Measurements from ENCODE around the gene SMG7.

DNA sequence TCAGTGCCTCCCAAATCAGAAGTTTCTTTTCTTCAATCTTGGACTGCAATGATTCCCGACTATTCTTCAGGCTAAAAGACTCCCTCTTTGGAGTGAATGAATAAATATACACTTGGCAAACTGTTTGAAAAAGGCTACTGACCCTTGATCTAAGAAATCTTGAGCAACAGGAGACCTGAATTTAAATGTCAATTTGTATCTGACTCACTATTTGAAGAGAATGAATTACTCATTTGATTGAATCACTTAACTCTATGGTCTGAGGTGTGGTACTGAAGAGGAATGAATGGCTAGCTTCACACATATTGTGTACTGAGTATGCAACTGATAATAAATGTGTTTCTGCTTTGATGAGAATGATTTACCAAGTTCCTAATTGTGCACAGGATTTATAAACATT, 4.6 kb upstream of the SMG7 start:
- no peak for TF ChIP-seq POLR2A (IDR thresholded peaks at IDR 0.05; ENCODE audit: low read depth)
- no peak for TF ChIP-seq POLR2AphosphoS5 (IDR thresholded peaks at IDR 0.05)
- TF ChIP-seq, protein P1, sequence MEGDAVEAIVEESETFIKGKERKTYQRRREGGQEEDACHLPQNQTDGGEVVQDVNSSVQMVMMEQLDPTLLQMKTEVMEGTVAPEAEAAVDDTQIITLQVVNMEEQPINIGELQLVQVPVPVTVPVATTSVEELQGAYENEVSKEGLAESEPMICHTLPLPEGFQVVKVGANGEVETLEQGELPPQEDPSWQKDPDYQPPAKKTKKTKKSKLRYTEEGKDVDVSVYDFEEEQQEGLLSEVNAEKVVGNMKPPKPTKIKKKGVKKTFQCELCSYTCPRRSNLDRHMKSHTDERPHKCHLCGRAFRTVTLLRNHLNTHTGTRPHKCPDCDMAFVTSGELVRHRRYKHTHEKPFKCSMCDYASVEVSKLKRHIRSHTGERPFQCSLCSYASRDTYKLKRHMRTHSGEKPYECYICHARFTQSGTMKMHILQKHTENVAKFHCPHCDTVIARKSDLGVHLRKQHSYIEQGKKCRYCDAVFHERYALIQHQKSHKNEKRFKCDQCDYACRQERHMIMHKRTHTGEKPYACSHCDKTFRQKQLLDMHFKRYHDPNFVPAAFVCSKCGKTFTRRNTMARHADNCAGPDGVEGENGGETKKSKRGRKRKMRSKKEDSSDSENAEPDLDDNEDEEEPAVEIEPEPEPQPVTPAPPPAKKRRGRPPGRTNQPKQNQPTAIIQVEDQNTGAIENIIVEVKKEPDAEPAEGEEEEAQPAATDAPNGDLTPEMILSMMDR (IDR thresholded peaks at IDR 0.05): no peak

Measured in esophagus muscularis mucosa (tissue), 3 donors.